ENCODE data around the gene DCUN1D2. TPM values are rescaled to one million over a fixed set of nuclear protein-coding genes. Genes with fewer than 3 reads are reported as not detected.

The DCUN1D2 gene
- polyA plus RNA-seq, 1 experiment = 11.0 TPM

DNA sequence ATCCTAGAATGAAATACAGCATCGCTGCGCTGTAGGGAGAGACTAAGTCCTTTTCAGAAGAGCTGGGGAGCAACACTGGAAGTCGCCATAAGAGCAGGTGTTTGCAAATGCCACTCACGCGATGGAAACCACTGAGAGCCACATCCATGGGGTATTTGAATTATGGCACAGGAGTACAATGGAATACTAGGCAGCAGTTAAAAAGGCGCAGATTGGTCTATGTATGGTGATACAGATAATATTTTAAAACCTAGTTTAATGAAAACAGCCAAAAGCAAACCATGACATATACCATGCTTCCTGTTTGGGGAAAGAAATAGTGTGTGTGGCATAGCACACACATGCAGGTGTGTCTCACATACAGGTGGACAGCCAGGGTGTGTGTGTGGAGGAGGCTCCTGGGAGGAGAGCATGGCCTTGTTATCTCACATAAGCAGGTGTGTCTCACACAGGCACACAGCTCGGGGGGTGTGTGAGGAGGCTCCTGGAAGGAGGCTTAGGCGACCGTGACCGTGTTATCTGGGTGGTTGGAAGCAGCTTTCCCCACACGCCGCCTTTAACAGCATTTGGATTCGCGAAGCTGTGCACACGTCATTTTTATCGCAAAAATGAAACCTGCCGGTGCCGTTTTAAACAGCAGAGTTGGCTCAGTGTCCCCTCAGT lies 70.8 kb downstream of the DCUN1D2 start:
- H3K27me3 ChIP-seq (ENCODE audit: control insufficient read depth, insufficient read depth, low read length) = peaks cover 1% of the 10 kb centered on the region; the same call in 1 of the 2 replicates
- ChIA-PET POLR2A (no interaction called here), CTCF (interaction anchor here (0.7 to 0.8 kb wide), 2 partner anchors 9 to 32 kb away, joined by 3 read pairs; no protein-coding TSS in a partner anchor)
- TF ChIP-seq, protein P1, sequence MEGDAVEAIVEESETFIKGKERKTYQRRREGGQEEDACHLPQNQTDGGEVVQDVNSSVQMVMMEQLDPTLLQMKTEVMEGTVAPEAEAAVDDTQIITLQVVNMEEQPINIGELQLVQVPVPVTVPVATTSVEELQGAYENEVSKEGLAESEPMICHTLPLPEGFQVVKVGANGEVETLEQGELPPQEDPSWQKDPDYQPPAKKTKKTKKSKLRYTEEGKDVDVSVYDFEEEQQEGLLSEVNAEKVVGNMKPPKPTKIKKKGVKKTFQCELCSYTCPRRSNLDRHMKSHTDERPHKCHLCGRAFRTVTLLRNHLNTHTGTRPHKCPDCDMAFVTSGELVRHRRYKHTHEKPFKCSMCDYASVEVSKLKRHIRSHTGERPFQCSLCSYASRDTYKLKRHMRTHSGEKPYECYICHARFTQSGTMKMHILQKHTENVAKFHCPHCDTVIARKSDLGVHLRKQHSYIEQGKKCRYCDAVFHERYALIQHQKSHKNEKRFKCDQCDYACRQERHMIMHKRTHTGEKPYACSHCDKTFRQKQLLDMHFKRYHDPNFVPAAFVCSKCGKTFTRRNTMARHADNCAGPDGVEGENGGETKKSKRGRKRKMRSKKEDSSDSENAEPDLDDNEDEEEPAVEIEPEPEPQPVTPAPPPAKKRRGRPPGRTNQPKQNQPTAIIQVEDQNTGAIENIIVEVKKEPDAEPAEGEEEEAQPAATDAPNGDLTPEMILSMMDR (IDR thresholded peaks at IDR 0.05; ENCODE audit: insufficient read depth, low read depth, low read length) = no peak
- H3K4me3 ChIP-seq (ENCODE audit: low read depth, low read length) = no peak overlapping the region
- no peaks in the 10 kb centered on the region for H3K36me3 ChIP-seq (ENCODE audit: control insufficient read depth, insufficient read depth, low read length)
- no peak for DNase-seq (ENCODE audit: low read depth)

DNA sequence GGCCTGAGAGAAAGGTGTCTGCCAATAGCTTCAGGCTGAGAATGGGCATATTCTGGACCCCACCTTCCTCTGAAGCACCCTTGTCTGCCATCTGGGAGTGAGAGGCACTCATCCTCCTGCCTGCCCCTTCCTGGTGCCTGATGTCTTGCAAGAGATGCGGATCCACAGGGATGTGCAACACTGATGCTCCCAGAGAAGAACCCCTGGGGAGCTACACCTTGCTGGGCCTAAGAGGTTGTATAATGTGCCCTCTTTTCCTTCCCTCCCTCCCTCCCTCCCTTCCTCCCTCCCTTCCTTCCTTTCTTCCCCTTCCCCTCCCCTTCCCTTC lies 71.8 kb downstream of the DCUN1D2 start:
- CTCF ChIA-PET = no interaction called here
- Histone ChIP-seq H3K27me3 (ENCODE audit: control insufficient read depth, insufficient read depth, low read length) (peaks cover 1% of the 10 kb centered on the region; the same call in 1 of the 2 replicates), H3K36me3 (ENCODE audit: control insufficient read depth, insufficient read depth, low read length) (no peaks in the 10 kb centered on the region), H3K4me3 (ENCODE audit: low read depth, low read length) (no peak overlapping the region)
- TF ChIP-seq, protein P1 (IDR thresholded peaks at IDR 0.05; ENCODE audit: insufficient read depth, low read depth, low read length) = no peak
- POLR2A ChIA-PET = no interaction called here
- DNase-seq (ENCODE audit: low read depth) = no peak

DNA sequence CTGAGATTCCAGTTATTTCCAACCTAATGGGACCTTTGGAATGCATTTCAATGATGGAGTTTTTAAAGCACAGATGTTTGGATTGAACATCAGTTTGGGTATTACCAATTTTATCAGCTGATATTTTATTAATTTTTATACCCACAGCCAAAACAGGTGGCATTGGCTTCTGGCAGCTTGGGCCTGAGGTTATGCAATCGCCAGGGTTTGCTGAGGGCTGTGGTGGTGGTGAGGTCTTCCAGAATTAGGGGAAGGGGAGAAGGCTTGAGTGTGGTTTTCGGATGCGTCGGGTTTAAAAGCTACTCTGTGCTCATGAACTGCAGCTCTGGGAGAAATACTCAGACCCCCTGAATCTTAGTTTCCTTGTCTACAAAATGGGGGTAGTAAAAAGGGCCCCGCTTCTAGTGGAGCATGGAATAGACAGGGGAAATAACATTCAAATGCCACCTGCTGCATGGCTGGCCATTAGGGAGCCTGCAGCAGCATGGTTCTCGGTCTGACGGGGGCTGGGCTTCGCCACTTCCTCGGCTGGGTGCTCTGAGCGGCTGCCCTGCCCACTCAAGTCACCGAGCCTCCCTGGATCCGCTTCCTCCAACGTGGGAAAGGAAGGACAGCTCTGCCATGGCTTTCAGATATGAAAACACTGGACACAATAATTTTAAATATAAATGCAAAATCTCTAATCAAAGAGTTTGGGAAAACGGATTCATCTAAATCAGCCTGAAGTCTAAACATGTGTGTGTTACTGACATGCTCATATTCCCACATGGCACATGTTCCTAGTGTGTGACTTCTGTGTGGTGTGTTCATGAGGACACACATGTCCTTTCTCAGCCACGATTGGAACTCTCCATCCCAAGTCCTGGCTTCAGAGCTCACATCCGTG lies 72.4 kb downstream of the DCUN1D2 start:
- ChIA-PET POLR2A (no interaction called here), CTCF (no interaction called here)
- H3K27me3 ChIP-seq (ENCODE audit: control insufficient read depth, insufficient read depth, low read length) = peaks cover 1% of the 10 kb centered on the region; the same call in 1 of the 2 replicates
- TF ChIP-seq, protein P1 (IDR thresholded peaks at IDR 0.05; ENCODE audit: insufficient read depth, low read depth, low read length) = no peak
- H3K36me3 ChIP-seq (ENCODE audit: control insufficient read depth, insufficient read depth, low read length) = no peaks in the 10 kb centered on the region
- DNase-seq (ENCODE audit: low read depth) = no peak
- H3K4me3 ChIP-seq (ENCODE audit: low read depth, low read length) = no peak overlapping the region

DNA sequence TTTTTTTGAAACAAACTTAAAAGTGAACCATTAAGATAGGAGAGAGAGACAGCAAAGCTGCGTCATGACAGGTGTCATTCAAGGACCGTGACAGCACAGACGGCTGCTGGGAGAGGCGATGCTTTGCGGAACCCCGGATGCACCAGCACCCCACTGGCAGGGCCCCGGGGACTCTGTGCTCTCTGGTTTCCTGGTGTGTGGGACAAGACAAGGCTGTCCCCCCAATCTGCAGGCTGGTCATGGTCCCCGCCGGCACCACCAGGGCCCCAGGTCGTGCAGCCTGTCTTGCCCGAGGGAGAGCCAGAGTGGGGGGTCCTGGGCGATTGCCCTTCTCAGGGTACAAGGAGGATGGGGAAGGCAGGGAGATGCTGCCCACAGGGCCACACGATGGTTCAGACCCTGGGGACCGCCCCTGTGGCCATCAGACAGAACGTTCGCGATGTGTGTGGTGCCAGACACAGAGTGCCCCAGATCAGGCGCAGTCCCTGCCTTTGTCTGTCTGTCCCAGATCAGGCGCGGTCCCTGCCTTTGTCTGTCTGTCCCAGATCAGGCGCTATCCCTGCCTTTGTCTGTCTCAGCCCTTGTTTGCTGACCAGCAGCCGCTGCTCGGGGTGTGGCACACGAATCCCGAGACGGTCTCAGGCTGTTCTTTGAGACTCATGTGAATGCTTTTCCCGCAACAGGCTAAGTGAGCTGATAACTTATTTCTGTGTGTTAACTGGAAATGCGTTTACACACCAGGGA lies 73.3 kb downstream of the DCUN1D2 start:
- CTCF ChIA-PET = no interaction called here

More for the DNA sequence above, 73.3 kb downstream of the DCUN1D2 start:
- POLR2A ChIA-PET = no interaction called here
- Histone ChIP-seq H3K27me3 (ENCODE audit: control insufficient read depth, insufficient read depth, low read length) (peaks cover 1% of the 10 kb centered on the region; the same call in 1 of the 2 replicates), H3K36me3 (ENCODE audit: control insufficient read depth, insufficient read depth, low read length) (no peaks in the 10 kb centered on the region), H3K4me3 (ENCODE audit: low read depth, low read length) (no peak overlapping the region)
- DNase-seq (ENCODE audit: low read depth) = no peak
- TF ChIP-seq, protein P1 (IDR thresholded peaks at IDR 0.05; ENCODE audit: insufficient read depth, low read depth, low read length) = no peak
